ENCODE results near the gene ORC5. TPM values are rescaled to one million over a fixed set of nuclear protein-coding genes. Genes with fewer than 3 reads are reported as not detected.

Gene ORC5
- total and polyA plus RNA-seq, 2 of the 13 experiments (the other 11 are each of a cell fraction or from before 2014, with no cell fraction given) = 4.8 to 18.8 TPM

DNA sequence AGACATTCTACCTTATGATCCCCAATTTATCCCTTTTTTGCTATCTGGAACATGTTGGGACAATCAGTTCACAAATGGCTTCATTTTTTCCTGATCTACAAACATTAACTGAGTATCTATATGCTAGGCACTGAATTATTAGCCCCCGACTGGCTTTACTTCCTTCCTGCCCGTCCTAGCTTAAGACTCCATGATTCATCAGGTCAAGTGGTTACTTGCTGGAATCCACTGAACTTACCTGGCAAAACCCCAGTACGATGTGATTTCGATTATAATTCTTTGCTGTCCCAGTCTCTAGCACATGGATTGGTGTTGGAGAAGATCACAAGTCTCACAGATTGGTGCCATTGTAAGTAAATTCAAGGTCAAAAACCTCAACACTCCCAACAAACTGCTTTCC, 77.1 kb downstream of the ORC5 start:
- no peaks in the 10 kb centered on the region for H3K79me2 ChIP-seq (ENCODE audit: insufficient read depth, low read length)
- 98% methylated on average over 4 of the region's 4 CpGs for WGBS (ENCODE audit: low lambda C conversion rate)
- ChIA-PET POLR2A (no interaction called here), CTCF (ENCODE audit: low intra/inter-chr PET ratio, low total read pairs) (no interaction called here)
- in situ Hi-C loops (cut with HindIII; ENCODE audit: extremely low pct_ligation_motif_present, low pct_unique_long_range_greater_than_20kb) (no loop called here), intact Hi-C loops (cut with micrococcal nuclease; ENCODE audit: unreplicated experiment) (no loop called here)
- DNase-seq (ENCODE audit: low spot score) (no peak), FAIRE-seq (no peak), ATAC-seq (no peak)
- H3K36me3 ChIP-seq (replicated peaks in 1 of 2; ENCODE audit: control insufficient read depth in 1 of 2, insufficient read depth in 2 of 2, low read length in 2 of 2) = peaks cover 3 to 45% of the 10 kb centered on the region in 2 experiments; a peak in 4 of 5 replicates
- no TSS peak for BruUV-seq (replicated peaks)
- H2AFZ ChIP-seq (ENCODE audit: low read length) = no peak overlapping the region
- no peaks in the 10 kb centered on the region for H4K20me1 ChIP-seq (ENCODE audit: insufficient read depth, low read length)
- H3K27me3 ChIP-seq (ENCODE audit: control insufficient read depth in 1 of 2, insufficient read depth in 2 of 2, low read length in 2 of 2) = no peaks in the 10 kb centered on the region
- H3K4me1 ChIP-seq (ENCODE audit: insufficient read depth, low read length) = no peaks in the 10 kb centered on the region
- no peak overlapping the region for H3K9ac ChIP-seq (ENCODE audit: insufficient read depth, low read depth, low read length)
- H3K27ac ChIP-seq (ENCODE audit: extremely low read length, insufficient read depth, low read length) = no peak overlapping the region
- H3K4me3 ChIP-seq (replicated peaks in 1 of 3; ENCODE audit: insufficient read depth in 1 of 3, low read depth in 2 of 3, low read length in 3 of 3) = no peak overlapping the region
- no peak for TF ChIP-seq ZNF557 (CRISPR knock-in tag; IDR thresholded peaks at IDR 0.05)
- TF ChIP-seq, protein P1, sequence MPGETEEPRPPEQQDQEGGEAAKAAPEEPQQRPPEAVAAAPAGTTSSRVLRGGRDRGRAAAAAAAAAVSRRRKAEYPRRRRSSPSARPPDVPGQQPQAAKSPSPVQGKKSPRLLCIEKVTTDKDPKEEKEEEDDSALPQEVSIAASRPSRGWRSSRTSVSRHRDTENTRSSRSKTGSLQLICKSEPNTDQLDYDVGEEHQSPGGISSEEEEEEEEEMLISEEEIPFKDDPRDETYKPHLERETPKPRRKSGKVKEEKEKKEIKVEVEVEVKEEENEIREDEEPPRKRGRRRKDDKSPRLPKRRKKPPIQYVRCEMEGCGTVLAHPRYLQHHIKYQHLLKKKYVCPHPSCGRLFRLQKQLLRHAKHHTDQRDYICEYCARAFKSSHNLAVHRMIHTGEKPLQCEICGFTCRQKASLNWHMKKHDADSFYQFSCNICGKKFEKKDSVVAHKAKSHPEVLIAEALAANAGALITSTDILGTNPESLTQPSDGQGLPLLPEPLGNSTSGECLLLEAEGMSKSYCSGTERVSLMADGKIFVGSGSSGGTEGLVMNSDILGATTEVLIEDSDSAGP (CRISPR knock-in tag; IDR thresholded peaks at IDR 0.05; ENCODE audit: borderline replicate concordance) = no peak
- TF ChIP-seq, protein P2, sequence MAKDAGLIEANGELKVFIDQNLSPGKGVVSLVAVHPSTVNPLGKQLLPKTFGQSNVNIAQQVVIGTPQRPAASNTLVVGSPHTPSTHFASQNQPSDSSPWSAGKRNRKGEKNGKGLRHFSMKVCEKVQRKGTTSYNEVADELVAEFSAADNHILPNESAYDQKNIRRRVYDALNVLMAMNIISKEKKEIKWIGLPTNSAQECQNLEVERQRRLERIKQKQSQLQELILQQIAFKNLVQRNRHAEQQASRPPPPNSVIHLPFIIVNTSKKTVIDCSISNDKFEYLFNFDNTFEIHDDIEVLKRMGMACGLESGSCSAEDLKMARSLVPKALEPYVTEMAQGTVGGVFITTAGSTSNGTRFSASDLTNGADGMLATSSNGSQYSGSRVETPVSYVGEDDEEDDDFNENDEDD (CRISPR knock-in tag; IDR thresholded peaks at IDR 0.05; ENCODE audit: borderline replicate concordance) = no peak
- H3K4me2 ChIP-seq (ENCODE audit: low read depth, low read length) = no peak overlapping the region
- no peaks in the 10 kb centered on the region for H3K9me3 ChIP-seq (ENCODE audit: low read length)

DNA sequence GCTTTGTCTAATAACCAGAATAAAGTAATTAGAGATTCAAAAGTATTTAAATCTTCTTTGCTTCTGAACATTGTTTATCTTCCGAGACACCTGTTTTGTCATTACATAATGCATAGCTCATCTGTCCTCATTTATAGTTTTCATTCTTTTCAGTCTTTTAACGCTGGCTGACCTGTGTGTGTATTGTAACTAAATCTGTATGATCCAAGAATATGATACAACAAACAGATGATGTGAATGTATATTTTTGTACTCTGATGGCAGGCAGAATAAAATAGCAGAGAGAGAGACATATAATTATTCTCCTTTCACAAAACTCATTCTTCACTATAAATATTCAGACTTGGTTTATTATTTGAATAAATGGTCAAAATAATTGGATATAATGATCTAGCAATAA, 80.6 kb downstream of the ORC5 start:
- no peaks in the 10 kb centered on the region for H4K20me1 ChIP-seq (ENCODE audit: insufficient read depth, low read length)
- in situ Hi-C loops (cut with HindIII; ENCODE audit: extremely low pct_ligation_motif_present, low pct_unique_long_range_greater_than_20kb) = no loop called here
- no TSS peak for BruUV-seq (replicated peaks)
- no peaks in the 10 kb centered on the region for H3K4me1 ChIP-seq (ENCODE audit: insufficient read depth, low read length)
- ChIA-PET POLR2A (no interaction called here), CTCF (ENCODE audit: low intra/inter-chr PET ratio, low total read pairs) (no interaction called here)
- peaks cover 7 to 30% of the 10 kb centered on the region in 2 experiments; a peak in 4 of 5 replicates for H3K36me3 ChIP-seq (replicated peaks in 1 of 2; ENCODE audit: control insufficient read depth in 1 of 2, insufficient read depth in 2 of 2, low read length in 2 of 2)
- intact Hi-C loops (cut with micrococcal nuclease; ENCODE audit: unreplicated experiment) = no loop called here
- H3K27ac ChIP-seq (ENCODE audit: extremely low read length, insufficient read depth, low read length) = no peak overlapping the region
- WGBS (ENCODE audit: low lambda C conversion rate) = 97% methylated on average over 2 of the region's 2 CpGs
- no peaks in the 10 kb centered on the region for H3K79me2 ChIP-seq (ENCODE audit: insufficient read depth, low read length)
- DNase-seq (ENCODE audit: low spot score) = no peak
- H3K27me3 ChIP-seq (ENCODE audit: control insufficient read depth in 1 of 2, insufficient read depth in 2 of 2, low read length in 2 of 2) = no peaks in the 10 kb centered on the region
- no peak for ATAC-seq
- H3K9me3 ChIP-seq (ENCODE audit: low read length) = no peaks in the 10 kb centered on the region
- H3K9ac ChIP-seq (ENCODE audit: insufficient read depth, low read depth, low read length) = no peak overlapping the region
- no peak for FAIRE-seq
- H3K4me3 ChIP-seq (replicated peaks in 1 of 3; ENCODE audit: insufficient read depth in 1 of 3, low read depth in 2 of 3, low read length in 3 of 3) = no peak overlapping the region
- H3K4me2 ChIP-seq (ENCODE audit: low read depth, low read length) = no peak overlapping the region
- no peak overlapping the region for H2AFZ ChIP-seq (ENCODE audit: low read length)
- TF ChIP-seq, protein P3, sequence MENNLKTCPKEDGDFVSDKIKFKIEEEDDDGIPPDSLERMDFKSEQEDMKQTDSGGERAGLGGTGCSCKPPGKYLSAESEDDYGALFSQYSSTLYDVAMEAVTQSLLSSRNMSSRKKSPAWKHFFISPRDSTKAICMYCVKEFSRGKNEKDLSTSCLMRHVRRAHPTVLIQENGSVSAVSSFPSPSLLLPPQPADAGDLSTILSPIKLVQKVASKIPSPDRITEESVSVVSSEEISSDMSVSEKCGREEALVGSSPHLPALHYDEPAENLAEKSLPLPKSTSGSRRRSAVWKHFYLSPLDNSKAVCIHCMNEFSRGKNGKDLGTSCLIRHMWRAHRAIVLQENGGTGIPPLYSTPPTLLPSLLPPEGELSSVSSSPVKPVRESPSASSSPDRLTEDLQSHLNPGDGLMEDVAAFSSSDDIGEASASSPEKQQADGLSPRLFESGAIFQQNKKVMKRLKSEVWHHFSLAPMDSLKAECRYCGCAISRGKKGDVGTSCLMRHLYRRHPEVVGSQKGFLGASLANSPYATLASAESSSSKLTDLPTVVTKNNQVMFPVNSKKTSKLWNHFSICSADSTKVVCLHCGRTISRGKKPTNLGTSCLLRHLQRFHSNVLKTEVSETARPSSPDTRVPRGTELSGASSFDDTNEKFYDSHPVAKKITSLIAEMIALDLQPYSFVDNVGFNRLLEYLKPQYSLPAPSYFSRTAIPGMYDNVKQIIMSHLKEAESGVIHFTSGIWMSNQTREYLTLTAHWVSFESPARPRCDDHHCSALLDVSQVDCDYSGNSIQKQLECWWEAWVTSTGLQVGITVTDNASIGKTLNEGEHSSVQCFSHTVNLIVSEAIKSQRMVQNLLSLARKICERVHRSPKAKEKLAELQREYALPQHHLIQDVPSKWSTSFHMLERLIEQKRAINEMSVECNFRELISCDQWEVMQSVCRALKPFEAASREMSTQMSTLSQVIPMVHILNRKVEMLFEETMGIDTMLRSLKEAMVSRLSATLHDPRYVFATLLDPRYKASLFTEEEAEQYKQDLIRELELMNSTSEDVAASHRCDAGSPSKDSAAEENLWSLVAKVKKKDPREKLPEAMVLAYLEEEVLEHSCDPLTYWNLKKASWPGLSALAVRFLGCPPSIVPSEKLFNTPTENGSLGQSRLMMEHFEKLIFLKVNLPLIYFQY (CRISPR knock-in tag; IDR thresholded peaks at IDR 0.05; ENCODE audit: borderline replicate concordance) = no peak
- TF ChIP-seq ZNF205 (CRISPR knock-in tag; IDR thresholded peaks at IDR 0.05) = no peak
- no peak for TF ChIP-seq U2AF1 (optimal IDR thresholded peaks at IDR 0.05; ENCODE audit: low read depth, low read length)
- TF ChIP-seq ZNF484 (CRISPR knock-in tag; IDR thresholded peaks at IDR 0.05; ENCODE audit: borderline replicate concordance, low read depth) = no peak
- TF ChIP-seq ZNF34 (CRISPR knock-in tag; IDR thresholded peaks at IDR 0.05; ENCODE audit: borderline replicate concordance) = no peak
- TF ChIP-seq AGO2 (optimal IDR thresholded peaks at IDR 0.05; ENCODE audit: low read depth, low read length) = no peak
- no peak for TF ChIP-seq RARA (CRISPR knock-in tag; IDR thresholded peaks at IDR 0.05)
- TF ChIP-seq PCBP1 (IDR thresholded peaks at IDR 0.05; ENCODE audit: borderline replicate concordance, low read depth, low read length) = no peak

All from HepG2 (cell line).